ENCODE measurements around the gene KRTAP5-4.
"Not testable (repeated sequence)": the region's sequence is repeated elsewhere in the genome, so short reads cannot be mapped to it uniquely, and the experiment has no call there.

Gene KRTAP5-4

GRCh38 chr11:1622086-1622485 lies at the start of gene KRTAP5-4:
TSS of gene KRTAP5-4 (minus strand) at chr11:1622138. CDS start at chr11:1622093, 45 bp downstream.
- DNase-seq, result no peak

GRCh38 chr11:1671658-1672057 lies 49.7 kb upstream of the KRTAP5-4 start:
- no peak for DNase-seq

GRCh38 chr11:1670905-1671371 lies 49.0 kb upstream of the KRTAP5-4 start:
- DNase-seq, result no peak

- DNase-seq, result not testable (repeated sequence)
Measured at GRCh38 chr11:1670457-1670856, 48.5 kb upstream of the KRTAP5-4 start.

GRCh38 chr11:1669546-1670218 lies 47.7 kb upstream of the KRTAP5-4 start:
- DNase-seq, result no peak

GRCh38 chr11:1668911-1669473 lies 47.1 kb upstream of the KRTAP5-4 start:
- DNase-seq, result no peak

GRCh38 chr11:1667906-1668305 lies 46.0 kb upstream of the KRTAP5-4 start:
- DNase-seq, result no peak

- DNase-seq, result no peak
Measured at GRCh38 chr11:1667121-1667850, 45.3 kb upstream of the KRTAP5-4 start.

GRCh38 chr11:1665313-1665712 lies 43.4 kb upstream of the KRTAP5-4 start:
- no peak for DNase-seq

GRCh38 chr11:1662699-1663283 lies 40.9 kb upstream of the KRTAP5-4 start:
- not testable (repeated sequence) for DNase-seq

- DNase-seq, result not testable (repeated sequence)
Measured at GRCh38 chr11:1661454-1662269, 39.7 kb upstream of the KRTAP5-4 start.

- DNase-seq, result no peak
Measured at GRCh38 chr11:1660111-1660867, 38.4 kb upstream of the KRTAP5-4 start.

- DNase-seq, result no peak
Measured at GRCh38 chr11:1659506-1659905, 37.6 kb upstream of the KRTAP5-4 start.

GRCh38 chr11:1656670-1657069 lies 34.7 kb upstream of the KRTAP5-4 start:
- no peak for DNase-seq

GRCh38 chr11:1656061-1656441 lies 34.1 kb upstream of the KRTAP5-4 start:
- no peak for DNase-seq

- no peak for DNase-seq
Measured at GRCh38 chr11:1655168-1656060, 33.5 kb upstream of the KRTAP5-4 start.

- DNase-seq, result no peak
Measured at GRCh38 chr11:1654388-1655167, 32.6 kb upstream of the KRTAP5-4 start.

- DNase-seq, result no peak
Measured at GRCh38 chr11:1653541-1654387, 31.8 kb upstream of the KRTAP5-4 start.

All from SHP77 treated with DMSO at 0.1 percent for 48 hours (cell line).